ENCODE measurements around the gene ST3GAL6.

GRCh38 chr3:98786364-98787006, 23.3 kb downstream of the ST3GAL6 start:
- TF ChIP-seq, protein P1, sequence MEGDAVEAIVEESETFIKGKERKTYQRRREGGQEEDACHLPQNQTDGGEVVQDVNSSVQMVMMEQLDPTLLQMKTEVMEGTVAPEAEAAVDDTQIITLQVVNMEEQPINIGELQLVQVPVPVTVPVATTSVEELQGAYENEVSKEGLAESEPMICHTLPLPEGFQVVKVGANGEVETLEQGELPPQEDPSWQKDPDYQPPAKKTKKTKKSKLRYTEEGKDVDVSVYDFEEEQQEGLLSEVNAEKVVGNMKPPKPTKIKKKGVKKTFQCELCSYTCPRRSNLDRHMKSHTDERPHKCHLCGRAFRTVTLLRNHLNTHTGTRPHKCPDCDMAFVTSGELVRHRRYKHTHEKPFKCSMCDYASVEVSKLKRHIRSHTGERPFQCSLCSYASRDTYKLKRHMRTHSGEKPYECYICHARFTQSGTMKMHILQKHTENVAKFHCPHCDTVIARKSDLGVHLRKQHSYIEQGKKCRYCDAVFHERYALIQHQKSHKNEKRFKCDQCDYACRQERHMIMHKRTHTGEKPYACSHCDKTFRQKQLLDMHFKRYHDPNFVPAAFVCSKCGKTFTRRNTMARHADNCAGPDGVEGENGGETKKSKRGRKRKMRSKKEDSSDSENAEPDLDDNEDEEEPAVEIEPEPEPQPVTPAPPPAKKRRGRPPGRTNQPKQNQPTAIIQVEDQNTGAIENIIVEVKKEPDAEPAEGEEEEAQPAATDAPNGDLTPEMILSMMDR (IDR thresholded peaks at IDR 0.05), result no peak
- no peak for TF ChIP-seq POLR2A (IDR thresholded peaks at IDR 0.05)

All from Peyer's patch (tissue), 4 donors.